ENCODE data around the gene TOPBP1.
"Not testable (repeated sequence)": the region's sequence is repeated elsewhere in the genome, so short reads cannot be mapped to it uniquely, and the experiment has no call there.

The TOPBP1 gene

DNA sequence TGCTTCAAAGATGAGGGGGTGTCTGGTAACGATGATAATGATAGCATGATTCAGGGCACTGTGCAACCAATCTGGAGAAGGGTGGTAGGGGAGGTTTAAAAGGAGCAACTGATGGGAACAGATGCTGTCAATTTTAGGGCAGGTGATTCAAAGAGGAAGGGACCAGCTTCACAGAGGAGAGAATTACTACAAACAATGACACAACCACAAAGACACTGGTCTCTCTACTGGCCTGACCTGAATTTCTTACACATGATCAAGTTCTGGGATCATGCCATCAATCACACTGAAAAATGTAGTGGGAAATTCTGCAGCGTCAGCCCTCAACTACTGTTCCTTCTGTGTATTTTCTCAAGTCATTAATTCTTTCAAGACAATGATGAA, 90.8 kb downstream of the TOPBP1 start:
- DNase-seq (ENCODE audit: low read depth) = no peak

DNA sequence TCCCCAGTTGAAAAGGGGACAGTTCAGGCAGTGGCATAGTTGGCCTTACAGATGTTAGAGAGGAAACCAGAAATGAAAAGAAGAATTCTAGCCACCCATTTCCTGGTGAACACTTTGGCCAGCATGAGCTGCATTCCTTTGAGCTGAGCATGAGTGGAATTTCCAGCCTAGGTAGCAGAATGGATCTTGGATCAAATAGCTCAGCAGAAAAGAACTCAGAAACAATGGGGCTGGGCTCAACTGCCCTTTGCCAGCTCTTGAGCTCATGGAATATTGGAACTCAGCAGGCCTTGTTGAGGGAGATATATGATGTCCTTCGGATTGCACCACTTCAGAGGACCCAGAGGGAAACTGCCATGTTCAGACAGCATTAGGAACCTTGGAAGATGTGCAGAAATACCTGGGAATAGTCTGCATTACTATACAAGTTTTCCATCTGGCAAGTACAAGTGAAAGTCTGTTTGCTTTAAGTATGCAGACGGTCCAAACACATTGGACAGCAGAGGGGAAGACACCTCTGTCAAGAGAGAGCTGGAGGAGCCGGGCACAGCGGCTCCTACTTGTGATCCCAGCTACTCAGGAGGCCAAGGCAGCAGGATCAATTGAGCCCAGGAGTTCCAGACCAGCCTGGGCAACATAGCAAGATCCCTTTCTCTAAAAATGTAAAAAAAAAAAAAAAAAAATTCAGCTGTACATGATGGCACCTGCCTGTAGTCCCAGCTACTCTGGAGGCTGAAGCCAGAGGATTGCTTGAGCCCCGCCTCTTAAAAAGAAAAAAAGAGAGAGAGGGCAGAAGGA, 91.4 kb downstream of the TOPBP1 start:
- DNase-seq (ENCODE audit: low read depth) = no peak

DNA sequence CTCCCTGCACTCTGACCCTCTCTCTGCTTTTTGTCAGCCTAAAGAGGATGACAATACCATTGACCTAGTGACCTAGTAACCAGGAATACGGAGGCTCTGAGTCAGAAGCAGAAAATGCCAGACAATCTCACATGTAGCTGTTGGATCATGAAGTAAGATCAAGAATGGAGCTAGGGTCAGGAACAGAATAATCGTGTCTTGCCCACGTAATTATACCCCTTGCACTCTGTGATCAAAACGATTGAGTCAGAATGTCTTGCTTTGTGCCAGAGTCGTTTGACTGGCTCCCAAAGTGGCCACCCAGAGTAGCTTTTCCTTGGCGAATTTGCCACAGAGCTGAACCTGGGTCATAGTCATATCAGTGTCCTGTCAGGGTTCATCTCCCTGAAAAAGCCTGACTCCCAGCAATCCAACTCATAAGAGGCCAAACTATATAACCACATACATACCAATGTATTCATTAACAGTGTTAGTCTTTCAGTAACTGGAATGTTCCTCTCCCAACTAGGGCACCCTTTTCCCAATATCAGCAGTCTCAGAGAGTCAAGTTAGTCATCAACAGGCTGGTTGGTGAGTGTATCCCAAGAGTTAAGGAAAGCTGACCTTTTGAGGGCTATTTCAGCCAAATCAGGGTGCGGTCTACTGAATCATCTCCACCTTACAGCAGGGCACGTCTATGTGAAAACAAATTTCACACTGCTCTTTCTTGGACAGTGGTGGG, 93.3 kb downstream of the TOPBP1 start:
- DNase-seq (ENCODE audit: low read depth) = no peak

DNA sequence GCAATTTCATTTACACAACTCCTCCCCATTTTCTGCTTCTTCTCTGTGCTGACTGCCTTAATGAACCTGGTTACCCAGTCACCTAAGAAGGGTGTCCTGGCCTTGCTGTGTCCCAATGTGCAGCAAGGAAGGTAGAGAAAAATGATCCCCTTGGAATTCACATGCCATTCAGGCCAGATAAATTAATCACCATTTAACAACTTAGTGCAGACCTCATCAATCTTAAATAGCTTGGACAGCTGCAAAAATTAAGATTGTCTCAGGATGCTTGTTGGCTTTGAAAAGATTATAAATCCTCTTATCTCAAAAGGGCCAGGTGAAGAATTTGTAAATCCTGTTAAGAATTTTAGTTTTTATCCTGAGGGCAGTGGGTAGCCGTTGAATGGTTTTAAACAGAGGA, 97.9 kb downstream of the TOPBP1 start:
- no peak for DNase-seq (ENCODE audit: low read depth)

DNA sequence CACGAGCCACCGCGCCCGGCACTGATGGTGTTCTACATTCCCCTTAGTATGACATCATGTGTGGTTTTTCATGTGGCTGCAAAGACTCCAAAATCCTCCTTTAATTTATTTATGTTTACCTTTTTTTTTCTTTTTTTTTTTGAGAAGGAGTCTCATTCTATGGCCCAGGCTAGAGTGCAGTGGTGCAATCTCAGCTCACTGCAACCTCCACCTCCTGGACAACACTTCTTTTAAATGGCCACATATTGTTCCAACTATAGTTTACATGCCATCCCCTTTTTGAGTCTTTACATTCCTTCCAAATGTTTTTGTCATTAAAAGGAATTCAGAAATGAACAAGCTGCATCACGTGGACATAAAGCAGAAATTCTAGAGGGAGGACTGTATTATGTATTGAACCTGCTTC, 98.6 kb downstream of the TOPBP1 start:
- DNase-seq (ENCODE audit: low read depth) = no peak

DNA sequence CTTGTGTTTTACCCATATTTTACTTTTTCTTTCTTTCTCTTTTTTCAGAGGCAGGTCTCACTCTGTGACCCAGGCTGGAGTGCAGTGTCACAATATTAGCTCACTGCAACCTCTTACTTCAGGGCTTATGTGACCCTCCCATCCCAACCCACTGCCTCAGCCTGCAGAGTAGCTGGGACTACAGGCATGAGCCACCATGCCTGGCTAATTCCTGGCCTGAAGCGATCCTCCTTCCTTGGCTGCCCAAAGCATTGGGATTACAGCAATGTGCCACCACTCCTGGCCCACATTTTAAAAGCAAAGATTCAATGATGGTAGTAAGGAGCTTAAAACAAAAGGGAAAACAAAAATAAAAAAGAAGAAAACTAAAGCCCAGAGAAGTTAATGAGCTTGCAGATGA, 99.4 kb downstream of the TOPBP1 start:
- no peak for DNase-seq (ENCODE audit: low read depth)

DNA sequence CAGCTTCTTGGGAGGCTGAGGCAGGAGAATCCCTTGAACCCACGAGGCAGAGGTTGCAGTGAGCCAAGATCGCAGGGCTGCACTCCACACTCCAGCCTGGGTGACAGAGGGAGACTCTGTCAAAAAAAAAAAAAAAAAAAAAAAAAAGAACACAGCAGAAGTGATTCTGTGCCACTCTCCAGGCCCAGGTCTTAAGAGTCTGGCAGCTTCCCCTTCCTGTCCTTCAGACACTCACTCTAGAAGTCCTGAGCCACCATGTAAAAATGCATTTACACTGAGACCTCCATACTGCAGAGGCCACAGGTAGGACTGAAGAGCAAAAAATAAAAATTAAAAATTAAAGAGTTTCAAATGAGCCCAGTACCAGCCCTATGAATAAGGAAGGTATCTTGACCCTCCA, 100.1 kb downstream of the TOPBP1 start:
- no peak for DNase-seq (ENCODE audit: low read depth)

DNA sequence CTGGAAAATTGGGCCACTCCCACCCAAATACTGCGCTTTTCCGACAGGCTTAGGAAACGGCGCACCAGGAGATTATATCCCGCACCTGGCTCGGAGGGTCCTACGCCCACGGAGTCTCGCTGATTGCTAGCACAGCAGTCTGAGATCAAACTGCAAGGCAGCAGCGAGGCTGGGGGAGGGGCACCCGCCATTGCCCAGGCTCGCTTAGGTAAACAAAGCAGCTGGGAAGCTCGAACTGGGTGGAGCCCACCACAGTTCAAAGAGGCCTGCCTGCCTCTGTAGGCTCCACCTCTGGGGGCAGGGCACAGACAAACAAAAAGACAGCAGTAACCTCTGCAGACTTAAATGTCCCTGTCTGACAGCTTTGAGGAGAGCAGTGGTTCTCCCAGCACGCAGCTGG, 110.2 kb downstream of the TOPBP1 start:
- DNase-seq (ENCODE audit: low read depth) = not testable (repeated sequence)
